Stimulated activated CD4-positive, alpha-beta T cell treated with anti-CD3 and anti-CD28 coated beads, Interleukin-4, amount 100 ng/mL, for 48 hours (primary cell): ENCODE results near the gene FAM131B.

Experiments
- DNase-seq, 2 donors: peaks; one replicate each; pipeline ENCODE4 v3.0.0-alpha.2; 2020; ENCODE audit warnings: low read depth in 2 of 2

FAM131B gene

GRCh38 chr7:143382791-143383641, 20.5 kb upstream of the FAM131B start:
- DNase-seq: no peak

- DNase-seq: no peak
Measured at GRCh38 chr7:143382126-143382790, 19.7 kb upstream of the FAM131B start.

- no peak for DNase-seq
Measured at GRCh38 chr7:143381427-143382125, 19.1 kb upstream of the FAM131B start.

- peak; percentile 73 to 86 for DNase-seq
Measured at GRCh38 chr7:143380646-143381426, 18.3 kb upstream of the FAM131B start, which contains the start of gene ZYX. TSS of gene ZYX (plus strand) at chr7:143381345. CDS start at chr7:143381572, 227 bp downstream.

- peak; percentile 85 to 86 for DNase-seq
Measured at GRCh38 chr7:143380260-143380645, 17.7 kb upstream of the FAM131B start.

GRCh38 chr7:143379611-143380259, 17.2 kb upstream of the FAM131B start:
- DNase-seq: no peak

- DNase-seq: no peak
Measured at GRCh38 chr7:143376396-143376795, 13.9 kb upstream of the FAM131B start.

GRCh38 chr7:143375298-143376034, 13.0 kb upstream of the FAM131B start:
- DNase-seq: no peak

- no peak for DNase-seq
Measured at GRCh38 chr7:143374561-143374960, 12.0 kb upstream of the FAM131B start.

GRCh38 chr7:143373255-143373794, 10.8 kb upstream of the FAM131B start:
- DNase-seq: no peak

- DNase-seq: peak; percentile 34 to 38
Measured at GRCh38 chr7:143372070-143372469, 9.6 kb upstream of the FAM131B start.

GRCh38 chr7:143369678-143370651, 7.5 kb upstream of the FAM131B start:
- no peak for DNase-seq

- DNase-seq: no peak
Measured at GRCh38 chr7:143368387-143368786, 5.9 kb upstream of the FAM131B start.

GRCh38 chr7:143367972-143368371, 5.5 kb upstream of the FAM131B start:
- no peak for DNase-seq

GRCh38 chr7:143363016-143363937, 764 bp upstream of the FAM131B start:
- DNase-seq: no peak

- DNase-seq: no peak
Measured at GRCh38 chr7:143361552-143362130, 872 bp downstream of the FAM131B start.

GRCh38 chr7:143360788-143361551, 1.5 kb downstream of the FAM131B start:
- no peak for DNase-seq
